HG03558 (cell line): Measurements from ENCODE around the gene NAA80.
"Not testable (repeated sequence)": the region's sequence is repeated elsewhere in the genome, so short reads cannot be mapped to it uniquely, and the experiment has no call there.

Source experiments
- ATAC-seq: cut with Tn5 transposase; IDR thresholded peaks from one replicate; pipeline ENCODE4 v1.9.1; 2021; ENCODE audit warnings: moderate number of reproducible peaks; ENCODE audit not compliant: unreplicated experiment; ENCODE audit errors: extremely low read depth

Gene NAA80

GRCh38 chr3:50316657-50317242 is 17.5 kb upstream of the NAA80 start:
- no peak for ATAC-seq

- no peak for ATAC-seq
Observed at GRCh38 chr3:50314816-50315215, 15.6 kb upstream of the NAA80 start.

GRCh38 chr3:50314342-50314741 is 15.1 kb upstream of the NAA80 start:
- no peak for ATAC-seq

- ATAC-seq: not testable (repeated sequence)
Observed at GRCh38 chr3:50312041-50312440, 12.8 kb upstream of the NAA80 start.

- ATAC-seq: no peak
Observed at GRCh38 chr3:50304601-50305000, 5.4 kb upstream of the NAA80 start.

GRCh38 chr3:50303013-50303815 is 4.0 kb upstream of the NAA80 start, which contains the start of gene HYAL1:
HYAL1 (minus strand) TSS chr3:50303574; CDS start chr3:50302956, 618 bp downstream.
- ATAC-seq: no peak

GRCh38 chr3:50302095-50303012 is 3.1 kb upstream of the NAA80 start:
- ATAC-seq: no peak

GRCh38 chr3:50300681-50301254 is 1.6 kb upstream of the NAA80 start:
- ATAC-seq: no peak

- no peak for ATAC-seq
Observed at GRCh38 chr3:50299929-50300680, 900 bp upstream of the NAA80 start.

GRCh38 chr3:50299638-50299928 is 378 bp upstream of the NAA80 start:
- no peak for ATAC-seq

GRCh38 chr3:50297896-50298725 is 1.1 kb downstream of the NAA80 start:
- ATAC-seq: no peak

GRCh38 chr3:50297384-50297775 is 1.8 kb downstream of the NAA80 start:
- ATAC-seq: no peak

GRCh38 chr3:50296721-50297383 is 2.4 kb downstream of the NAA80 start:
- ATAC-seq: no peak

GRCh38 chr3:50295553-50296431 is 3.4 kb downstream of the NAA80 start:
- ATAC-seq: no peak

GRCh38 chr3:50294492-50295403 is 4.5 kb downstream of the NAA80 start:
- no peak for ATAC-seq

- ATAC-seq: no peak
Observed at GRCh38 chr3:50294089-50294488, 5.1 kb downstream of the NAA80 start.
